CD4-positive, alpha-beta T cell (primary cell): ENCODE results near the gene TIMP3. TPM values are rescaled to one million over a fixed set of nuclear protein-coding genes. Genes with fewer than 3 reads are reported as not detected.

ENCODE experiments used
- ATAC-seq: fragments of 200-7000 bp; cut with Tn5 transposase; one replicate; pipeline ENCODE4 v1.10.0; 2022; ENCODE audit warnings: mild to moderate bottlenecking; ENCODE audit not compliant: poor library complexity
- CTCF ChIA-PET: fragments of 350-600 bp; sonication (Branson Sonifier 250); formaldehyde crosslinking; loops from one replicate; lab custom pipeline; 2021; ENCODE audit warnings: antibody characterized with exemption, inconsistent platforms; lab: Charles Lee
- POLR2A ChIA-PET: fragments of 350-600 bp; sonication (Branson Sonifier 250); formaldehyde crosslinking; loops from one replicate; lab custom pipeline; 2021; ENCODE audit warnings: antibody characterized with exemption, inconsistent platforms; lab: Charles Lee
- DNase-seq, 14 experiments: peaks; one replicate each; pipeline ENCODE4 v3.0.0-alpha.2; 2013 to 2020; ENCODE audit warnings: mixed read lengths in 2 of 14
- H3K27ac ChIP-seq, 2 donors: one replicate each; pipeline versions ENCODE4 v1.5.1 to v1.7.0; 2013; ENCODE audit warnings: low read length in 2 of 2, low read depth in 1 of 2, mild to moderate bottlenecking in 1 of 2
- H3K27me3 ChIP-seq, 2 experiments: 1 replicate in 1 of 2; 2 replicates in 1 of 2; pipeline versions ENCODE4 v1.6.1 to v1.7.0; 2013; ENCODE audit warnings: low read length in 2 of 2, control low read depth in 1 of 2, mild to moderate bottlenecking in 1 of 2, moderate library complexity in 1 of 2; ENCODE audit not compliant: insufficient read depth in 2 of 2, control insufficient read depth in 1 of 2
- H3K36me3 ChIP-seq: one replicate; pipeline ENCODE4 v1.6.1; 2013; ENCODE audit warnings: low read length, control low read depth; ENCODE audit not compliant: insufficient read depth
- H3K4me1 ChIP-seq: one replicate; pipeline ENCODE4 v1.6.1; 2013; ENCODE audit warnings: low read length, control low read depth; ENCODE audit not compliant: insufficient read depth
- H3K4me3 ChIP-seq: one replicate; pipeline ENCODE4 v1.5.1; 2013; ENCODE audit warnings: mild to moderate bottlenecking, low read length, moderate library complexity
- H3K9me3 ChIP-seq, 2 experiments: 1 replicate in 1 of 2; 2 replicates in 1 of 2; pipeline versions ENCODE4 v1.6.1 to v1.7.0; 2013; ENCODE audit warnings: low read length in 2 of 2, mild to moderate bottlenecking in 2 of 2, control low read depth in 1 of 2, moderate library complexity in 1 of 2; ENCODE audit not compliant: control insufficient read depth in 1 of 2, insufficient read depth in 1 of 2
- H3K27ac Mint-ChIP-seq: one replicate; pipeline ENCODE4 v1.8.0; 2020; ENCODE audit warnings: mixed read lengths
- H3K27me3 Mint-ChIP-seq: one replicate; pipeline ENCODE4 v1.8.0; 2021; ENCODE audit warnings: mixed read lengths
- H3K36me3 Mint-ChIP-seq: one replicate; pipeline ENCODE4 v1.8.0; 2021; ENCODE audit warnings: low read depth, mixed read lengths
- H3K4me1 Mint-ChIP-seq: one replicate; pipeline ENCODE4 v1.8.0; 2021; ENCODE audit warnings: low read depth, mixed read lengths
- H3K4me3 Mint-ChIP-seq: one replicate; pipeline ENCODE4 v1.8.0; 2020; ENCODE audit warnings: mild to moderate bottlenecking, mixed read lengths
- H3K9me3 Mint-ChIP-seq: one replicate; pipeline ENCODE4 v1.8.0; 2020; ENCODE audit warnings: mixed read lengths
- CTCF ChIP-seq: fragments of 200-600 bp; IDR thresholded peaks from one replicate; pipeline ENCODE4 v1.8.0; 2022; ENCODE audit warnings: antibody characterized with exemption, mild to moderate bottlenecking
- intact Hi-C, 2 experiments: fragments of 100-400 bp; cut with DNase I in 1 of 2; cut with micrococcal nuclease in 1 of 2; formaldehyde crosslinking; loops; one replicate each; pipeline versions ENCODE4 v1.15.1 to v1.9.0; 2023 to 2025; cut with DNase I, micrococcal nuclease
- total RNA-seq, 174 experiments: library from RNA in 2 of 174; stranded (reverse) in 2 of 174; gene quantifications; one replicate each; pipeline ENCODE4 v1.2.3 and lab custom pipeline; 2021 to 2026

TIMP3 gene
- total RNA-seq, 2 experiments from 2014 or later = 0.06 TPM; not detected in 1

GRCh38 chr22:32761251-32761903, 40.1 kb upstream of the TIMP3 start:
- Histone ChIP-seq H3K27me3 (peaks cover 15 to 20% of the 10 kb centered on the region in 2 experiments), H3K4me3 (no peak overlapping the region), H3K27ac (no peak overlapping the region), H3K9me3 (no peaks in the 10 kb centered on the region), H3K36me3 (no peaks in the 10 kb centered on the region), H3K4me1 (peaks cover 4% of the 10 kb centered on the region)
- H3K27ac Mint-ChIP-seq = no peak overlapping the region
- CTCF ChIA-PET = no interaction called here
- no peaks in the 10 kb centered on the region for H3K9me3 Mint-ChIP-seq
- H3K36me3 Mint-ChIP-seq = no peaks in the 10 kb centered on the region
- DNase-seq (no peak), ATAC-seq (no peak)
- no peak overlapping the region for H3K4me3 Mint-ChIP-seq
- POLR2A ChIA-PET = no interaction called here
- intact Hi-C loops = no loop called here
- no peak for TF ChIP-seq CTCF
- no peaks in the 10 kb centered on the region for H3K4me1 Mint-ChIP-seq
- H3K27me3 Mint-ChIP-seq = peaks cover 31% of the 10 kb centered on the region

- no peak overlapping the region for H3K27ac Mint-ChIP-seq
- intact Hi-C loops = no loop called here
- H3K9me3 Mint-ChIP-seq = no peaks in the 10 kb centered on the region
- Histone ChIP-seq H3K36me3 (no peaks in the 10 kb centered on the region), H3K4me3 (no peak overlapping the region), H3K9me3 (no peaks in the 10 kb centered on the region), H3K27me3 (peaks cover 15 to 20% of the 10 kb centered on the region in 2 experiments), H3K4me1 (peaks cover 4% of the 10 kb centered on the region), H3K27ac (no peak overlapping the region)
- ATAC-seq (no peak), DNase-seq (peak in 1 of 14 experiments; percentile 24)
- TF ChIP-seq CTCF = no peak
- H3K27me3 Mint-ChIP-seq = peaks cover 31% of the 10 kb centered on the region
- no peaks in the 10 kb centered on the region for H3K36me3 Mint-ChIP-seq
- CTCF ChIA-PET = no interaction called here
- no peaks in the 10 kb centered on the region for H3K4me1 Mint-ChIP-seq
- H3K4me3 Mint-ChIP-seq = no peak overlapping the region
- POLR2A ChIA-PET = no interaction called here
These were observed 37.0 kb upstream of the TIMP3 start for GRCh38 chr22:32764330-32765131.

- H3K4me3 ChIP-seq = no peak overlapping the region
- peaks cover 15 to 20% of the 10 kb centered on the region in 2 experiments for H3K27me3 ChIP-seq
- peaks cover 31% of the 10 kb centered on the region for H3K27me3 Mint-ChIP-seq
- peaks cover 4% of the 10 kb centered on the region for H3K4me1 ChIP-seq
- H3K9me3 ChIP-seq = no peaks in the 10 kb centered on the region
- no peaks in the 10 kb centered on the region for H3K36me3 Mint-ChIP-seq
- no peak overlapping the region for H3K4me3 Mint-ChIP-seq
- no peak overlapping the region for H3K27ac ChIP-seq
- ChIA-PET POLR2A (no interaction called here), CTCF (interaction anchor here (0.6 kb wide), 1 partner anchor 270 kb away, joined by 3 read pairs; no protein-coding TSS in a partner anchor)
- no peaks in the 10 kb centered on the region for H3K36me3 ChIP-seq
- H3K27ac Mint-ChIP-seq = no peak overlapping the region
- no peaks in the 10 kb centered on the region for H3K4me1 Mint-ChIP-seq
- intact Hi-C loops = no loop called here
- H3K9me3 Mint-ChIP-seq = no peaks in the 10 kb centered on the region
- no peak for DNase-seq
- TF ChIP-seq CTCF = no peak
- no peak for ATAC-seq
These were observed 36.3 kb upstream of the TIMP3 start for GRCh38 chr22:32765132-32765618.
